ENCODE measurements around the gene EFEMP2.
"Not testable (repeated sequence)": the region's sequence is repeated elsewhere in the genome, so short reads cannot be mapped to it uniquely, and the experiment has no call there.

Gene EFEMP2

GRCh38 chr11:65854161-65854592 is 18.4 kb downstream of the EFEMP2 start:
- DNase-seq = no peak

DNA sequence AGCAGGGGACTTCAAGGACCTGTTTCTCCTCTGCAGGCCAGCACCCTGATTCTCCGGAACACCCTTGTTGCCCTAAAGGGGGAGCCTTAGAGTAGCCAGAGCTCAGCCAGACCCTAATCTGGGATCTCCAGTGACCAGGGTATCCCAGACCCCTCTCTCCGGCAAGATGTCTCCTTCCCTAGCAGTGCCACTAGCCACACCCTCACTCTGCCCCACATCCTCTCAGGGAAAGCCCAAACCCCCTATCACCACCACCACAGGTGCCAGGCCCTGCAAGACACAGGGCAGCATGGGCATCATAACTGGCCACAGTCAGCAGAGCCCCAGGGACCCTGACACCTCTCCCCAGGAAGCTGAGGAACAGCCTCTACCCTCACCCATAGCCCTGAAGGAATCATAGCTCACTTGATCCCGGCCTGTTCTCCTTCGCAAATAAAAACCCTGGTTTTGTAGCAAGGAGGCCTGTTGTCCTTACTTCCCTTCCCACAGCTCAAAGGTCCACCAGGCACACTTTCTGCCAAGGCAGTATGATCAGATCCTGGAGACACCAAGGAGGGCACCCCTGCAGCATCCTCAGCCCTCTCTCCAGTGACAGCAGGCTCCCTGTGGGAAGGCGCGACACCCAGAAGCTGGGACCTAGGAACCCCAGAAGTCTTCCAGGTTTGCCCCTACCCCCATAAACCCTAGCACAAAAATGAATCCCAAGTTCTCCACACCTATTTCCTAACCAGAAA is 19.2 kb downstream of the EFEMP2 start:
- DNase-seq = no peak

DNA sequence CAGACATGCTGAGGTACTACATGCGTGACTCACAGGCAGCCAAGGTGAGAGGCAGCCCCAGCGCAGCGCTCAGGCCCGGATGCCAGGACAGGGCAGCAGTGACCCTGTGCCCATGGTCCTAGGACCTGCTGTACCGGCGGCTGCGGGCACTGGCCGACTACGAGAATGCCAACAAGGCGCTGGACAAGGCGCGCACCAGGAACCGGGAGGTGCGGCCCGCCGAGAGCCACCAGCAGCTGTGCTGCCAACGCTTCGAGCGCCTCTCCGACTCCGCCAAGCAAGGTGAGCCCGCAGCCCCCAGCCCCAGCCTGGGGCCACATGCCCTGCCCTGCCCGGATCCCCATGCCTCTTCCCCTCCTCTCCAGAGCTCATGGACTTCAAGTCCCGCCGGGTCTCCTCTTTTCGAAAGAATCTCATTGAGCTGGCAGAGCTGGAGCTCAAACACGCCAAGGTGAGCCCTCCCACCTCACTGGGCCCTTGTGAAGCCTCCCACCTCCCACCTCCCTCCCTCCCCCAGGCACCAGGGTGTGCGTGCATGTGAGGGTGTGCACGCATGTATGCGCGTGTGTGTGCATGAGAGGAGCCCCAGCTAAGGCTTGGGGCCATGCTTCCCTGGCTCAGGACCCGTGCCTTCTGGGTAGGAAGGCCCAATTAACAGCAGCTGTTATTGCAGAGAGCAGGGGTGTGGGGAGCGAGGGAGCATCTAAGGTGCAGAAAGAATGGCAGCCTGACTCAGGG is 19.9 kb downstream of the EFEMP2 start:
- no peak for DNase-seq

DNA sequence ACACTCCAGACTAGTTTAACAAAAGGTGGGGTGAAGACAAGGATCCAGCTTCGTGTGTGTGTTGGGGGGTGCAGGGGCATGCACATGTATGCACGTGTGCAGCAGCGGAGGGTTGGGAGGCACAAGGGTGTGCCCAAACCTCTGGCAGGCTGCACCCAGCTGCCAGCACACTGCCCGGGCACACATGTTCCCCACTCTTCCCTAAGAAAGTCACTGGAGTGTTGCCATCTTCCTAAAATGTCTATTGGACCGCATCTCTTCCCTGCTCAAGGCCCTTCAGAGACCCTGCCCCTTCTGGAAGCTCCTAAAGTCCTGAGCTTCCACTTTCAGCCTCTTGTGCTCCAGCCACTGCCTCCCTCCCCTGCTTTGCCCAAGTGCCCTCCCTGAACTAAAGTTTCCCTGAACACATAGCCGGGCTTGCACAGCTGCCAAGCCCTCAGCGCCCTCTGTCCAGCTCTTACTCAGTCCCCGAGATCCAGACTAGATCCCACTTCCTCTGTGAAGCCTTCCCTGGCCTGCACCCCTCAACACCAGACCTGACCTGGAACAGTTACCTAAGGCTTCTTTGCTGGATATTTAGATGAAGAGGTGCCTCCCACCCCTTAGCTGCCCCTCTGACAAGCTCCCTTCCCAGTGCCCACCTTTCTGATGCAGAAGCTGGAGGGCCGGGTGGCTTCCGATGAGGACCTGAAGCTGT is 20.6 kb downstream of the EFEMP2 start:
- DNase-seq = no peak

- no peak for DNase-seq
Measured at GRCh38 chr11:65851083-65851579, 21.5 kb downstream of the EFEMP2 start.

- no peak for DNase-seq
Measured at GRCh38 chr11:65850217-65851082, 22.1 kb downstream of the EFEMP2 start.

GRCh38 chr11:65849771-65850216 is 22.8 kb downstream of the EFEMP2 start:
- DNase-seq = no peak

- no peak for DNase-seq
Measured at GRCh38 chr11:65849366-65849765, 23.2 kb downstream of the EFEMP2 start.

DNA sequence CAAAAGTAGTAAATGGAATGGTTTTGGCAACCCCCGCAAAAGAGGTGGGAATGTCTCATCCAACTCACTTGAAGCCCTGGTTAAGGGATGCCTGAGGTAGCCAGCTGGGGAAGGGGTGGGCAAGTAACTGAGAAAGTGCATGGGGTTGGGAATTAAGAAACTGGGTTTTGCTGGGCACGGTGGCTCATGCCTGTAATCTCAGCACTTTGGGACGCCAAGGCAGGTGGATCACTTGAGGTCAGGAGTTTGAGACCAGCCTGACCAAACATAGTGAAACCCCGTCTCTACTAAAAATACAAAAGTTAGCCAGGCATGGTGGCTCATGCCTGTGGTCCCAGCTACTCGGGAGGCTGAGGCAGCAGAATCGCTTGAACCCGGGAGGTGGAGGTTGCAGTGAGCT is 23.9 kb downstream of the EFEMP2 start:
- DNase-seq = not testable (repeated sequence)

- no peak for DNase-seq
Measured at GRCh38 chr11:65847746-65848145, 24.9 kb downstream of the EFEMP2 start.

- DNase-seq = no peak
Measured at GRCh38 chr11:65844231-65844872, 28.2 kb downstream of the EFEMP2 start.

DNA sequence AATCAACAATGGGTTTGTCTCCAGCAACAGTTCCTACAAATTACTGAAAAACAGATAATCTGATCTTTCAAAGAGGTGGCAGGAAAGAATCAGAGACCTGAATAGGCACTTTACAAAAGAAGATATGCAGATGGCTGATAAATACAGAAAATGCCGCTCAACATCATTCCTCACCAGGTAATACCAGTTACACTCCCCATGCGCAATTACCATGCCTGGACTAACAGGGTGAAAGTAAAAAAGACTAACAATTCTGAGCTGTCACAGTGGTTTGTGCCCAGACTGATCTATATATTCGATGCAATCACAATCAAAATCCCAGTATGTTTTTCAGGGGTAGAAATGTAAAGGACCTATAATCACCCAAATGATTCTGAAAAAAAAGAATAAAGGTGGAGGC is 28.8 kb downstream of the EFEMP2 start:
- DNase-seq = no peak

GRCh38 chr11:65842144-65842543 is 30.5 kb downstream of the EFEMP2 start:
- no peak for DNase-seq

DNA sequence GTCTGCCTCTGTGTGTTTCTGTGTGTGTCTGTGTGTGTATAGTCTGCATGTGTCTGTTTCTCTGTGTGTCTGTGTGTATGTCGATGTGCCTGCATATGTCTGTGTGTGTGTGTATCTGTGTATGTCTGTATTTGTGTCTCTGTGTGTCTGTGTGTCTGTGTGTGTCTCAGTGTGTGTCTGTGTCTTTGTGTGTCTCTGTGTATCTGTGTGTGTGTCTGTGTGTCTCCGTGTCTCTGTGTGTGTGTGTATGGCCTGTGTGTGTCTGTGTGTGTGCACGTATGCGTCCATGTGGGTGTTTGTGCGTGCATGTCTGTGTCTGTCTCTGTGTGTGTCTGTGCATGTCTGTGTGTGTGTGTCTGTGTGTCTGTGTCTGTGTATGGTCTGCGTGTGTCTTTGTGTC is 38.4 kb downstream of the EFEMP2 start:
- no peak for DNase-seq

DNA sequence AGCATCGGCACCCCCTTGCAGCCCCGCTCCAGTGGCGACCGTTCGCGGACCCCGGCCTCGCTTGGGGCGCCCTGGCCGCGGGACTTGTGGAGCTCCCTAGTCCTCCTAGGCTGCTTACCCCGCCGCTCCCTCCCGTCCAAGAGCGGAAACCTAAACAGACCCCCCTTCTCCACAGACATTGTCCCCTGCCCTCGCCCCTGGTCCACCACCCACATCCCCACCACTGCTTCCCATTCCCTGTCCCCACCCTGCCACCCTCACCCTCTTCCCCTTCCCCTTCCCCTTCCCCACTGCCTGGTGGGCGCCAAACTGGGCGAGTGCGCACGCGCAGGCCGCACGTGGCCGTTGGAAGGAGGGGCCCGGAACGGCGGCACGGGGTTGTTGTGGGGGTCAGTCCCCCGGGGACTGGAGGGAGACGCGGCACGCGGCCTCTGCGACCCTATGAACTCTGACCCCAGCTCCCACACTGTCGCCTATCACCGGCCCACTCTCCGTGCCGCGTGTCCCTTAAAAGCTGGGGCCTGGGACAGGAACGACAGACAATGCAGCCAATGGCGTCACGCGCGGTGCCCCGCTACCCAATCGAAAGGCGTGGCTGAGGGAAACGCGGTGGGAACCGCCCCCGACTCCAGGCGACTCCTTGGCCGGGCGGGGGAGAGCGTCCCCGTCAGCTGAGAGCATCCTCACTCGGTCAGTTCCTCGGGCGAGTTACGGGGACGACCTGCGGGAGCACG is 39.1 kb downstream of the EFEMP2 start, which contains the start of gene SNX32:
SNX32 (plus strand) TSS at position 667 of the 734 bp plus-strand sequence. CDS start 103 bp downstream, outside the sequence.
- peak; percentile 88 for DNase-seq

DNA sequence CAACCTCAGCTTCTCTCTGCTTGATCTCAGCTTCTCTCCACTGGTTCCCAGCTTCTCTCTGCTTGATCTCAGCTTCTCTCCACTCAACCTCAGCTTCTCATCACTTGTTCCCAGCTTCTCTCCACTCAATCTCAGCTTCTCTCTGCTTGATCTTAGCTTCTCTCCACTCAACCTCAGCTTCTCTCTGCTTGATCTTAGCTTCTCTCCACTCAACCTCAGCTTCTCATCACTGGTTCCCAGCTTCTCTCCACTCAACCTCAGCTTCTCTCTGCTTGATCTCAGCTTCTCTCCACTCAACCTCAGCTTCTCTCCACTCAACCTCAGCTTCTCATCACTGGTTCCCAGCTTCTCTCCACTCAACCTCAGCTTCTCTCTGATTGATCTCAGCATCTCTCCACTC is 40.4 kb downstream of the EFEMP2 start:
- not testable (repeated sequence) for DNase-seq

DNA sequence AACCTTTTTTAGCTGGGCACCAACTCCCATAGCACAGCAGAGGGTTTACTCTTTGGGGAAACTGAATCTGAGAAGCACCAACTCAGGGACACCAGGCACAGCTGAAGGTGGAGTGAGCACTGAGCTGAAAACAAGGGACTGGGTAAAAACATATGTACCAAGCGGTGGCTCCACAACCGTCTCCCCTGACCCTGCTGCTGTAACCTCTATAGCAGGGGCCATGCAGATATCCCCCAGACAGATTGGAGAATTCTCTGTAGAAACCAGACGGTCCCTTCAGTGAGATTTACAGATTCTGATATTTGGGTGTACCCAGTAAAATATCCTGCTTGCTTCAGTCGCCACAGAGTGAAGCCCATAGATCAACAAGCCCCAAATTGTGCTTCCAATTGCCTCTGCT is 43.1 kb downstream of the EFEMP2 start:
- DNase-seq = no peak

GRCh38 chr11:65826984-65827735 is 45.4 kb downstream of the EFEMP2 start:
- no peak for DNase-seq

- no peak for DNase-seq
Measured at GRCh38 chr11:65822776-65823528, 49.6 kb downstream of the EFEMP2 start.

GRCh38 chr11:65821107-65821506 is 51.5 kb downstream of the EFEMP2 start:
- no peak for DNase-seq

All from NCI-H510A (cell line).